GM12878 (cell line): ENCODE measurements around the gene BIRC5.

ENCODE experiments used
- BHLHE40 ChIP-seq, 2 experiments: fragments of 450-650 bp in 1 of 2; IDR thresholded peaks; 2 replicates each; pipeline ENCODE4 v1.6.1; 2011 to 2017; ENCODE audit warnings: low read depth in 2 of 2, borderline replicate concordance in 1 of 2, improper control_type of control experiment in 1 of 2, low read length in 1 of 2, mild to moderate bottlenecking in 1 of 2
- CTCF ChIP-seq, 3 experiments: IDR thresholded peaks in 2 of 3; conservative IDR thresholded peaks in 1 of 3; 2 replicates each; pipeline ENCODE4 v1.5.1; 2011; ENCODE audit warnings: low read depth in 3 of 3, low read length in 3 of 3, mild to moderate bottlenecking in 3 of 3, control low read depth in 2 of 3, moderate library complexity in 2 of 3, inconsistent platforms in 1 of 3, mixed read lengths in 1 of 3; ENCODE audit not compliant: control insufficient read depth in 2 of 3, insufficient read depth in 1 of 3; ENCODE audit errors: extremely low read depth in 1 of 3
- MXI1 ChIP-seq: fragments of 150-350 bp; IDR thresholded peaks from 2 replicates; pipeline ENCODE4 v1.6.1; 2011; ENCODE audit warnings: low read depth, mild to moderate bottlenecking, inconsistent platforms, low read length, improper control_type of control experiment
- RAD21 ChIP-seq: IDR thresholded peaks from 2 replicates; pipeline ENCODE4 v1.6.1; 2011; ENCODE audit warnings: mild to moderate bottlenecking, low read depth, low read length, moderate library complexity; ENCODE audit not compliant: insufficient read depth
- SMARCA5 ChIP-seq: fragments of 450-650 bp; IDR thresholded peaks from 2 replicates; pipeline ENCODE4 v1.6.1; 2017; ENCODE audit warnings: mild to moderate bottlenecking
- SREBF2 ChIP-seq: IDR thresholded peaks from 2 replicates; pipeline ENCODE4 v1.6.1; 2012; ENCODE audit warnings: mild to moderate bottlenecking, low read length
- SRF ChIP-seq, 2 experiments: IDR thresholded peaks; 2 replicates each; pipeline ENCODE4 v1.6.1; 2011; ENCODE audit warnings: low read depth in 2 of 2, low read length in 2 of 2, mild to moderate bottlenecking in 1 of 2, moderate library complexity in 1 of 2
- ZNF274 ChIP-seq: IDR thresholded peaks from one replicate; pipeline ENCODE4 v1.8.0; 2011; ENCODE audit not compliant: insufficient read length, insufficient read depth
- ZZZ3 ChIP-seq: IDR thresholded peaks from 2 replicates; pipeline ENCODE4 v1.6.1; 2011; ENCODE audit warnings: low read depth; ENCODE audit not compliant: control insufficient read depth, insufficient read length
- TF ChIP-seq, protein P1 (sequence below): fragments of 450-650 bp; IDR thresholded peaks from 2 replicates; pipeline ENCODE4 v1.6.1; 2014; ENCODE audit warnings: mild to moderate bottlenecking

DNA sequence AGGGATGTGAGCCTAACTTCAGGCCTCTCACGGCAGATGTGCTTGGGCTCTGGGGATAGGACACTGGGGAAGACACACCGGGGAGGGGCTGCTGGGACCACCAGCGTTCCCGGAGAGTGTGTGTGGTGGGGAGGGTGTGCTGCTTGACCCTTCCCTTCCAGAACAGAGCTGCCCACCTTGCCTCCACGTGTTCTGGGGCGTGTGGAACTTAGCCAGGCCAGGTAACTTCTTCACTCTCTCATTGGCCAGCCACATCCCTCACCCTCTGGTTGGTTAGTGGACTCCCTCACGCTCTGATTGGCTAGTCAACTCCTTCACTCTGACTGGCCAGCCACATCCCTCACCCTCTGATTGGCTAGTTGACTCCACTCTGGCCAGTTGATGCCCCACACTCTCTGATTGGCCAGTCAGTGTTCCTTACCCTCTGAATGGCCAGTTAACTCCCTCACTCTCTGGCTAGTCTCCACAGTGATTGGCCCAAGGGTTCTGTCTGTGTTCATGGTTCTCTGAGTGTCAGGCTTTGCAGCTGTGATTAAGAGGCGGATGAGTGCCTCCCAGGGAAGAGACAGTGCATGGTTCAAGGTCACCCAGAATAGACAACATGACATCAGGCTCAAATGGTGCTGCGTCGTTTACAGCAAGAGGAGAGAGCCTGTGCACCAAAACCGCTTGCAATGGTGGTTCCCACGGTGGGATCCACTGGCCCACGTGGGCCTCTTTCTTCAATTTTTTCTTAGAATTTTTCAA lies 27.4 kb downstream of the BIRC5 start:
- TF ChIP-seq ZZZ3 (no peak), BHLHE40 (IDR thresholded peaks at IDR 0.05; ENCODE audit: borderline replicate concordance in 1 of 2, low read depth in 2 of 2, low read length in 1 of 2) (no peak), MXI1 (no peak), SREBF2 (no peak), CTCF (IDR thresholded peaks at IDR 0.05 in 2 of 3, conservative IDR thresholded peaks at IDR 0.05 in 1 of 3; ENCODE audit: control insufficient read depth in 2 of 3, extremely low read depth in 1 of 3, insufficient read depth in 1 of 3, low read depth in 3 of 3, low read length in 3 of 3) (no peak), SRF (IDR thresholded peaks at IDR 0.05; ENCODE audit: low read depth in 2 of 2, low read length in 2 of 2) (no peak), SMARCA5 (no peak), RAD21 (no peak), ZNF274 (no peak)
- TF ChIP-seq, protein P1, sequence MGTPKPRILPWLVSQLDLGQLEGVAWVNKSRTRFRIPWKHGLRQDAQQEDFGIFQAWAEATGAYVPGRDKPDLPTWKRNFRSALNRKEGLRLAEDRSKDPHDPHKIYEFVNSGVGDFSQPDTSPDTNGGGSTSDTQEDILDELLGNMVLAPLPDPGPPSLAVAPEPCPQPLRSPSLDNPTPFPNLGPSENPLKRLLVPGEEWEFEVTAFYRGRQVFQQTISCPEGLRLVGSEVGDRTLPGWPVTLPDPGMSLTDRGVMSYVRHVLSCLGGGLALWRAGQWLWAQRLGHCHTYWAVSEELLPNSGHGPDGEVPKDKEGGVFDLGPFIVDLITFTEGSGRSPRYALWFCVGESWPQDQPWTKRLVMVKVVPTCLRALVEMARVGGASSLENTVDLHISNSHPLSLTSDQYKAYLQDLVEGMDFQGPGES = no peak
